Measurements from ENCODE around the gene UBL7. TPM values are rescaled to one million over a fixed set of nuclear protein-coding genes. Genes with fewer than 3 reads are reported as not detected.

Gene UBL7
- polyA plus RNA-seq, 3 donors = 43.4 to 103 (median 95.1) TPM

DNA sequence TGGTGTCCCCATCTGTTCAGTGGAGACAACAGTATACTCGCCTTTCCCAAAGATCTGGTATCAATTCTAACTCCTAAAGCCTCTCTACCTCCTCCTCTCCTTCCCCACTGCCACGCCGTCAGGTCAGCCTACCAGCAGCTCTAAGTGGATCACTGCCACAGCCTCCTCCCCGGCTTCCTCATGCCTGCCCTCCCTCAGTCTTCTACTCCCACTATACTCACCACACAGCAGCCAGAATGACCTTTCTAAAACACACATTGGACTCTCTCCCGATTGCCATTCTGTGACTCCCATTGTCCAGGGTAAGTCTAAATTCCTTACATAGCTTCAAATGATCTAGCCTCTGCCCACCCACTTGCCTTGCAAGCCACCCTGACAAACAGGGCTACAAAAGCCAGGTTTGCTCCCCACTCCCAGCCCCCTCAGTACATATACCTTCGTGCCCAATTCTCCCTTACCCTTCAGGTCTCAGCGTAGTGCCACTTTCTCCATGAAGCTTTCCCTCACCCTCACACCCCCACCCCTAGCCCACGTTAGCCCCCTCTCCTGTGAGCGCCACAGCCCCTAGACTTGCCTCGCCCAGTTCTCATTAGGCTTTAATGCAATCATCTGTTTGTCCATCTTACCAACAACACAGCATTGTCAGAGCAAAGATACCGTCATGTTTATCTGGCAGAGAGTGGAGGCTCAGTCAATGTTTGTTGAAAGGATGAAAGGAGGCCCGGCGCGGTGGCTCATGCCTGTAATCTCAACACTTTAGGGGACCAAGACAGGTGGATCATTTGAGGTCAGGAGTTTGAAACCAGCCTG is 17.7 kb downstream of the UBL7 start:
- Histone ChIP-seq H3K27me3 (ENCODE audit: control insufficient read depth in 2 of 2, insufficient read depth in 2 of 2, low read length in 2 of 2) (no peaks in the 10 kb centered on the region), H3K27ac (ENCODE audit: low read depth in 1 of 2, low read length in 2 of 2) (no peak overlapping the region), H2AFZ (ENCODE audit: insufficient read depth, low read depth, low read length, poor library complexity, severe bottlenecking) (no peak overlapping the region), H3K9me3 (replicated peaks in 1 of 2; ENCODE audit: control insufficient read depth in 1 of 2, insufficient read depth in 1 of 2, low read length in 2 of 2) (no peaks in the 10 kb centered on the region), H3K36me3 (replicated peaks in 1 of 2; ENCODE audit: control insufficient read depth in 1 of 2, insufficient read depth in 2 of 2, low read length in 2 of 2) (peaks cover 33 to 42% of the 10 kb centered on the region in 2 donors), H3K4me1 (ENCODE audit: control insufficient read depth in 1 of 2, insufficient read depth in 2 of 2, low read length in 2 of 2) (no peaks in the 10 kb centered on the region), H3K4me3 (replicated peaks in 1 of 3; ENCODE audit: low read depth in 2 of 3, low read length in 3 of 3) (no peak overlapping the region), H3K4me2 (replicated peaks; ENCODE audit: extremely low read depth, low read length, poor library complexity, severe bottlenecking) (no peak overlapping the region), H3K79me2 (ENCODE audit: insufficient read depth, low read length) (no peaks in the 10 kb centered on the region), H3K9ac (ENCODE audit: insufficient read depth, low read length, poor library complexity, severe bottlenecking) (no peak overlapping the region), H4K20me1 (ENCODE audit: insufficient read depth, low read length) (no peaks in the 10 kb centered on the region)
- H3K4me1 Mint-ChIP-seq = no peaks in the 10 kb centered on the region
- no peak overlapping the region for H3K27ac Mint-ChIP-seq
- no peak for TF ChIP-seq CTCF (IDR thresholded peaks at IDR 0.05)
- DNase-seq = no peak
- H3K27me3 Mint-ChIP-seq (ENCODE audit: low read depth in 3 of 3) = peaks cover 2 to 3% (median 2%) of the 10 kb centered on the region in 3 donors
- 98% methylated on average over 7 of the region's 14 CpGs for WGBS (ENCODE audit: insufficient coverage)
- H3K4me3 Mint-ChIP-seq = no peak overlapping the region
- peaks cover 40 to 42% of the 10 kb centered on the region in 2 donors for H3K36me3 Mint-ChIP-seq
- intact Hi-C loops (cut with micrococcal nuclease) = no loop called here
- no peaks in the 10 kb centered on the region for H3K9me3 Mint-ChIP-seq

GRCh38 chr15:74442604-74443003 is 18.4 kb downstream of the UBL7 start:
- Histone ChIP-seq H3K4me2 (replicated peaks; ENCODE audit: extremely low read depth, low read length, poor library complexity, severe bottlenecking) (no peak overlapping the region), H3K9ac (ENCODE audit: insufficient read depth, low read length, poor library complexity, severe bottlenecking) (no peak overlapping the region), H3K79me2 (ENCODE audit: insufficient read depth, low read length) (no peaks in the 10 kb centered on the region), H3K4me3 (replicated peaks in 1 of 3; ENCODE audit: low read depth in 2 of 3, low read length in 3 of 3) (no peak overlapping the region), H3K27me3 (ENCODE audit: control insufficient read depth in 2 of 2, insufficient read depth in 2 of 2, low read length in 2 of 2) (no peaks in the 10 kb centered on the region), H3K27ac (ENCODE audit: low read depth in 1 of 2, low read length in 2 of 2) (no peak overlapping the region), H3K9me3 (replicated peaks in 1 of 2; ENCODE audit: control insufficient read depth in 1 of 2, insufficient read depth in 1 of 2, low read length in 2 of 2) (no peaks in the 10 kb centered on the region), H2AFZ (ENCODE audit: insufficient read depth, low read depth, low read length, poor library complexity, severe bottlenecking) (no peak overlapping the region), H4K20me1 (ENCODE audit: insufficient read depth, low read length) (no peaks in the 10 kb centered on the region), H3K36me3 (replicated peaks in 1 of 2; ENCODE audit: control insufficient read depth in 1 of 2, insufficient read depth in 2 of 2, low read length in 2 of 2) (peaks cover 26 to 35% of the 10 kb centered on the region in 2 donors), H3K4me1 (ENCODE audit: control insufficient read depth in 1 of 2, insufficient read depth in 2 of 2, low read length in 2 of 2) (no peaks in the 10 kb centered on the region)
- DNase-seq = no peak
- H3K27me3 Mint-ChIP-seq (ENCODE audit: low read depth in 3 of 3) = peaks cover 2 to 3% (median 2%) of the 10 kb centered on the region in 3 donors
- no peak overlapping the region for H3K27ac Mint-ChIP-seq
- peaks cover 33 to 35% of the 10 kb centered on the region in 2 donors for H3K36me3 Mint-ChIP-seq
- H3K9me3 Mint-ChIP-seq = no peaks in the 10 kb centered on the region
- no peak for TF ChIP-seq CTCF (IDR thresholded peaks at IDR 0.05)
- WGBS (ENCODE audit: insufficient coverage) = 76% methylated on average over 3 of the region's 3 CpGs
- no peak overlapping the region for H3K4me3 Mint-ChIP-seq
- intact Hi-C loops (cut with micrococcal nuclease) = no loop called here
- H3K4me1 Mint-ChIP-seq = no peaks in the 10 kb centered on the region
